K562 (cell line): Measurements from ENCODE around the gene TSPYL4. TPM values are rescaled to one million over a fixed set of nuclear protein-coding genes. Genes with fewer than 3 reads are reported as not detected.

Experiments used
- AFF4 ChIP-seq: sonication (generic); formaldehyde crosslinking; IDR thresholded peaks from 2 replicates; pipeline ENCODE4 v1.8.0; 2023; ENCODE audit warnings: mild to moderate bottlenecking, missing genetic modification reagents
- ARID2 ChIP-seq: fragments of 450-650 bp; IDR thresholded peaks from 2 replicates; pipeline ENCODE4 v1.6.1; 2017; ENCODE audit warnings: antibody characterized with exemption, mild to moderate bottlenecking
- CBX8 ChIP-seq: fragments of 200-600 bp; sonication (generic); IDR thresholded peaks from 2 replicates; pipeline ENCODE4 v1.6.1; 2012; ENCODE audit warnings: borderline replicate concordance, mixed run types, low read depth, mild to moderate bottlenecking, moderate library complexity, mixed read lengths, low read length, control low read depth, inconsistent platforms; ENCODE audit not compliant: poor library complexity, severe bottlenecking; ENCODE audit errors: extremely low read depth
- CGGBP1 ChIP-seq: fragments of 250-450 bp; sonication (Bioruptor Pico); IDR thresholded peaks from 2 replicates; pipeline ENCODE4 v1.9.0; 2021; ENCODE audit warnings: mild to moderate bottlenecking
- KLF13 ChIP-seq: fragments of 450-650 bp; IDR thresholded peaks from 2 replicates; pipeline ENCODE4 v1.6.1; 2016; ENCODE audit warnings: missing genetic modification characterization, low read depth, mild to moderate bottlenecking, missing compliant biosample characterization, moderate library complexity, borderline replicate concordance
- L3MBTL2 ChIP-seq: fragments of 450-650 bp; IDR thresholded peaks from 2 replicates; pipeline ENCODE4 v1.6.1; 2016; ENCODE audit warnings: mild to moderate bottlenecking, moderate library complexity
- LCOR ChIP-seq: sonication (generic); formaldehyde crosslinking; IDR thresholded peaks from 2 replicates; pipeline ENCODE4 v1.8.0; 2022; ENCODE audit warnings: mild to moderate bottlenecking, missing genetic modification reagents
- MAFK ChIP-seq: IDR thresholded peaks from 2 replicates; pipeline ENCODE4 v1.6.1; 2011; ENCODE audit warnings: low read length, improper control_type of control experiment
- MCM2 ChIP-seq: fragments of 450-650 bp; IDR thresholded peaks from 2 replicates; pipeline ENCODE4 v1.6.1; 2017; ENCODE audit warnings: low read depth, mild to moderate bottlenecking
- NCOA2 ChIP-seq, 2 experiments: fragments of 450-650 bp; IDR thresholded peaks; 2 replicates each; pipeline ENCODE4 v1.6.1; 2018; ENCODE audit warnings: mild to moderate bottlenecking in 2 of 2, moderate library complexity in 1 of 2; ENCODE audit not compliant: partially characterized antibody in 2 of 2
- NFRKB ChIP-seq: fragments of 450-650 bp; IDR thresholded peaks from 2 replicates; pipeline ENCODE4 v1.6.1; 2016; ENCODE audit warnings: low read depth
- PHF20 ChIP-seq: fragments of 450-650 bp; IDR thresholded peaks from 2 replicates; pipeline ENCODE4 v1.6.1; 2018; ENCODE audit not compliant: partially characterized antibody
- POLR2AphosphoS5 ChIP-seq: IDR thresholded peaks from 2 replicates; pipeline ENCODE4 v1.6.1; 2011; ENCODE audit warnings: mild to moderate bottlenecking, low read depth, low read length, moderate library complexity; ENCODE audit not compliant: control insufficient read depth, insufficient read depth
- ZBTB17 ChIP-seq: fragments of 450-650 bp; formaldehyde crosslinking; IDR thresholded peaks from 2 replicates; pipeline ENCODE4 v1.4.0; 2020; ENCODE audit warnings: mild to moderate bottlenecking
- ZBTB43 ChIP-seq: sonication (generic); formaldehyde crosslinking; IDR thresholded peaks from 2 replicates; pipeline ENCODE4 v1.8.0; 2023; ENCODE audit warnings: mild to moderate bottlenecking, missing genetic modification reagents
- ZC3H11A ChIP-seq: IDR thresholded peaks from 2 replicates; pipeline ENCODE4 v1.6.1; 2012; ENCODE audit warnings: low read depth, low read length, improper control_type of control experiment
- ZFP91 ChIP-seq: sonication (generic); formaldehyde crosslinking; IDR thresholded peaks from 2 replicates; pipeline ENCODE4 v1.8.0; 2022; ENCODE audit warnings: mild to moderate bottlenecking, missing genetic modification reagents
- ZFPM2 ChIP-seq: fragments of 250-450 bp; sonication (Bioruptor Pico); IDR thresholded peaks from 2 replicates; pipeline ENCODE4 v1.5.1; 2022; ENCODE audit warnings: mild to moderate bottlenecking
- ZNF584 ChIP-seq: fragments of 200-800 bp; sonication (Bioruptor generic); IDR thresholded peaks from 2 replicates; pipeline ENCODE4 v1.6.1; 2016; ENCODE audit warnings: low read depth, mild to moderate bottlenecking, missing genetic modification characterization, missing compliant biosample characterization
- ZNF780A ChIP-seq: fragments of 250-450 bp; sonication (Bioruptor Pico); IDR thresholded peaks from 2 replicates; pipeline ENCODE4 v1.5.0; 2021; ENCODE audit warnings: mild to moderate bottlenecking
- polyA plus RNA-seq, 8 experiments: library from polyadenylated mRNA; depleted of rRNA in 4 of 8; stranded (reverse) in 5 of 8; unstranded in 3 of 8; fragments of >200 nt; fragmentation: Nextera tagmentation in 2 of 8; fragmentation: Illumina TruSeq in 1 of 8; extraction: Ambion mirVana in 2 of 8; extraction: Trizol in 1 of 8; gene quantifications; 2 replicates each; pipeline versions ENCODE4 v1.2.1 to v1.2.3, GENCODE V29; 2011 to 2014; ENCODE audit warnings: inconsistent platforms in 1 of 8, missing spikeins in 1 of 8
- total RNA-seq, 7 experiments: library from RNA; depleted of rRNA in 6 of 7; stranded (reverse); fragments of >200 nt in 6 of 7; fragmentation: Illumina TruSeq in 2 of 7; extraction: Trizol in 2 of 7; gene quantifications; 2 replicates each; pipeline versions ENCODE4 v1.2.1 to v1.2.3, GENCODE V29; 2011 to 2021; ENCODE audit warnings: low replicate concordance in 1 of 7

TSPYL4 gene
- total and polyA plus RNA-seq, 9 of the 15 experiments (the other 6 are each of a cell fraction or from before 2014, with no cell fraction given): 0.69 to 18.0 (median 9.1) TPM

GRCh38 chr6:116279232-116280160, 25.6 kb upstream of the TSPYL4 start, which contains the start of gene TSPYL1 (continued):
- TF ChIP-seq ZBTB17: peak; percentile 79
- TF ChIP-seq LCOR (CRISPR knock-in tag): peak; percentile 25; the same call in 1 of the 2 replicates
- TF ChIP-seq MCM2: no peak
- TF ChIP-seq ZC3H11A: 0 out of 2 replicates have a peak, but pooled peaks have one; percentile 43
- peak; percentile 15; the same call in 1 of the 2 replicates for TF ChIP-seq MAFK
- TF ChIP-seq CBX8: no peak
- no peak for TF ChIP-seq NCOA2 (IDR thresholded peaks at IDR 0.05; ENCODE audit: partially characterized antibody in 2 of 2)
- TF ChIP-seq ZNF780A: no peak
- TF ChIP-seq ZNF584 (CRISPR knock-in tag): no peak
- peak; percentile 65 for TF ChIP-seq KLF13 (tag)
- TF ChIP-seq PHF20: peak; percentile 48
- peak; percentile 61; the same call in 1 of the 2 replicates for TF ChIP-seq ZFP91
- TF ChIP-seq NFRKB: peak; percentile 78; the same call in 1 of the 2 replicates
- TF ChIP-seq ARID2: peak; percentile 69
- no peak for TF ChIP-seq ZFPM2 (CRISPR knock-in tag)
- TF ChIP-seq ZBTB43: 0 out of 2 replicates have a peak, but pooled peaks have one; percentile 77
- TF ChIP-seq POLR2AphosphoS5: peak; percentile 88
- peak; percentile 30 for TF ChIP-seq L3MBTL2
- peak; percentile 44; the same call in 1 of the 2 replicates for TF ChIP-seq CGGBP1
- TF ChIP-seq AFF4: peak; percentile 74; the same call in 1 of the 2 replicates
